SU-DHL-6 (cell line): ENCODE data around the gene MYH2.

Source experiments
- CTCF ChIP-seq: fragments of 200-600 bp; sonication (generic); IDR thresholded peaks from one replicate; pipeline ENCODE4 v1.5.1; 2017; ENCODE audit warnings: antibody characterized with exemption, mild to moderate bottlenecking, low read length, moderate library complexity; ENCODE audit not compliant: insufficient read depth, poor library complexity, severe bottlenecking
- EZH2phosphoT487 ChIP-seq: fragments of 200-600 bp; sonication (generic), shearing (Covaris generic); conservative IDR thresholded peaks from 2 replicates; pipeline ENCODE4 v1.6.1; 2018; ENCODE audit warnings: mild to moderate bottlenecking, antibody characterized with exemption, low read length, moderate library complexity, mixed read lengths

DNA sequence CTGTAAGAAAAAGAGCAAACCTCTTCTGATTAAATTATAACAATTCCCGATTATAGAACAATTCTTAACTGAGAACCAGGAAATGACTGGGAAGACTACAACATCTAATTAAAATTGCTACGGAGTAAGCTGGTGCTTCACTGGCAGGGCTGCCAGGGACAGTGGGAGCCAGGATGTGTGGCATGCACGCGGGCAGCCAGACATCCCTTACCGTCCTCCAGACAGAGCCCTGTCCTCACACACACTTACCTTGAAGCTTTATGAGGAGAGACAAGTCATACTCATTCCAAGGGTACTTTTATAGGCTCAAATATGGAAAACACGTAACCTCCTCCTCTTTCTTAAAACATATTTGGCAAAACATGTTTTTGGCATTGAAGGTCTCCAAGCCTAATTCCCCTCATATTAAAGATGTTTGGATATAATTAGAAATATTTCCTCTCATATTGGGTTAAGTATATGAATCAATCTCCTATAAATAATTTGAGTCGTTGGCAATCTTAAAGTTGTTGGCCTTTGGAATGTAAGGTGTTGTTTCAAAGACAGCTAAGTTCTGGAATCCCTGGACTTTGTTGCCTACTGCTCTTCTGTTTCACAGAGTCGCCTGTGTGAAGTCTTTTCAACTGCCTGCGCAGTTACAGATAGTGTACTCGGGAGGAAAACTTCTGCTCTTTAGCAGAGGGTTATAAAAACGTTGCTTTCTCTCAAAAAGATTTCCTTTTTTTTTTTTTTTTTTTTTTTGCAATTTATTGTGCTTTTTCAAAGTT, 31.0 kb downstream of the MYH2 start, which contains the start of gene MYH1:
- TF ChIP-seq CTCF = no peak
- no peak for TF ChIP-seq EZH2phosphoT487
